ENCODE measurements around the gene RTCA.
"Not testable (repeated sequence)": the region's sequence is repeated elsewhere in the genome, so short reads cannot be mapped to it uniquely, and the experiment has no call there.

The RTCA gene

GRCh38 chr1:100265931-100266740, at the start of gene RTCA:
Gene RTCA (plus strand): TSS chr1:100266216. CDS start chr1:100266376, 160 bp downstream.
- DNase-seq: peak; percentile 89

GRCh38 chr1:100217834-100218233, 48.2 kb upstream of the RTCA start:
- DNase-seq: no peak

- no peak for DNase-seq
Measured at GRCh38 chr1:100219457-100219856, 46.6 kb upstream of the RTCA start.

DNA sequence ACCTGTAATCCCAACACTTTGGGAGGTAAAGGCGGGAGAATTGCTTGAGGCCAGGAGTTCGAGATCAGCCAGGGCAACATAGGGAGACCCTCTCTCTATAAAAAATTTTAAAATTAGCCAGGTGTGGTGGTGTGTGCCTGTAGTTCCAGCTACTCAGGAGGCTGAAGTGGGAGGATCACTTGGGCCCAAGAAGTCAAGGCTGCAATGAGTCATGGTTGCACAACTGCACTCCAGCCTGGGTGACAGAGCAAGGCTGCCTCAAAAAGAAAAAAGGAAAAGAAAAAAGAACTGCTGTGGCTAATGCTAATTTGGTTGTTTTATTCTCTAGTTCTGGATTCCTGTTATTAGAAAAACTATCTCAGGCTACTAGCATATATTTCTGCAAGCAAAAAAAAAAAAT, 46.1 kb upstream of the RTCA start:
- DNase-seq: peak; percentile 7

DNA sequence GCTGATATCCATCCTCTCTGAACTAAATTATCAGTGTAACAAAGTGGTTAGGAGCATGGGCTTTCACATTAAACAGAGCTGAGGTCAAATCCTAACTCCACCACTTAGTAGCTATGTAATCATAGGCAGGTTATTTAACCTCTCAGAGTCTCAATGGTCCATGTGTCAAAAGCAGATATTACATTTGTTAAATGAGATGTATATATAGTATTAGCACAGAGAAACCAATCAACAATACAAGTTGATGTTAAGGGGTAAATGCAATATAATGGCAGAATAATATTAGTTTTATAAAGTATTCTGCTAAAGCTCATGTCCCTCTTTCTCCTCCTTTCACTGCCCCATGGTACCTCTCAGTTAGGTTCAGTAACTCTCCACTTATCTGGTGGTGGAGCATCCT, 43.6 kb upstream of the RTCA start:
- DNase-seq: no peak

- no peak for DNase-seq
Measured at GRCh38 chr1:100229681-100230443, 36.2 kb upstream of the RTCA start.

- no peak for DNase-seq
Measured at GRCh38 chr1:100230765-100231164, 35.3 kb upstream of the RTCA start.

DNA sequence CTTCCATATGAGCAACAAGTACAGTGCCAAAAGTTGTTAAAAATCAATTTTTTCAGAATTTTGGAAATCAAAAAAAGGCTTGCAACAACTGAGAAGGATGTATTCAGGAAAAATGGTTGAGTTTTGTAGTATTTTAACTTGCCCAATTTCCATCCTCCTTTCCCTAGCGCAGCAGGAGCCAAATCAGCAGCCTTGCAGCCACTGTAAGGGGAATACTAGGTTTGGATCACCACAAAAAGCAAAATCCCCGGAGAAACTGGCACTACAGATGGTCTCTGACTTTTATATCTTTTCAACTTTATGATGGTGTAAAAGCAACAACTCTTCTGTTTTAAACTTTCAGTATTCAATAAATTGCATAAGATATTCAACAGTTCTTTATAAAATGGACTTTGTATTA, 34.3 kb upstream of the RTCA start:
- no peak for DNase-seq

- no peak for DNase-seq
Measured at GRCh38 chr1:100232156-100232555, 33.9 kb upstream of the RTCA start.

DNA sequence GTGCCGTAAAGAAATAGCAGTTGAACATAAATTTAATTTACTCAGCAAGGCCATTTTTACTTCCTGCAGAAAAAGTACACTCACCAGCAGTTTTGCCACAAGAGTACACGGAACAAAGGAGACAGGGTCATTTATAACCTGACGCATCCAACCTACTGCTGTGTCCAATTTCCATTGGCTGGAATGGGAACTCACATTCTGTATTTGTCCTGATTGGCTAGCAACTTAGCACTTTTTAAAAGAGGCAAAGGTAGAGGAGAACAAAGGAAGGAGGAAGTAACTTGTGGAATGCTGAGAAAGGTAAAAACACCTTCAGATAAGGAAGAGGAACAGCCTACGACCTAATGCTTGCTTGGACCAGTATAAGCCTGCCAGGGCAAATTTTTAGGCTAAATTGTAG, 32.5 kb upstream of the RTCA start:
- DNase-seq: not testable (repeated sequence)

DNA sequence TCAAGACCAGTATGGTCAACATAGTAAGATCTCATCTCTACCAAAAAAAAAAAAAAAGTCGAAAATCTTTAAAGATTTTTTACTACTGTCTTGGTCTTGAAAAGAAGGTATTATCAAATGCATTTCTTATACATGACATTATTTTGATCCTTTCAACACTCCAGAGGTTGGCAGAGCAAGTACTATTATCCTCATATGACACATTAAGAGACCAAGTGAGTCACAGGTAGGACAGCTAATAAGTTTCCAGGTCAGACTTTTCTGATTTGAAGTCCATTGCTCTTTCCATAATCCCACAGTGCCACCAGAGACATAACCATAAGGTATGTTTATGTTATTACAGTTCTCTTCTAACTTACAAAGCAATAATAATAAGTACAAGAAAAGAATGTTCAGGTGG, 31.6 kb upstream of the RTCA start:
- DNase-seq: no peak

GRCh38 chr1:100237091-100237490, 28.9 kb upstream of the RTCA start:
- no peak for DNase-seq

DNA sequence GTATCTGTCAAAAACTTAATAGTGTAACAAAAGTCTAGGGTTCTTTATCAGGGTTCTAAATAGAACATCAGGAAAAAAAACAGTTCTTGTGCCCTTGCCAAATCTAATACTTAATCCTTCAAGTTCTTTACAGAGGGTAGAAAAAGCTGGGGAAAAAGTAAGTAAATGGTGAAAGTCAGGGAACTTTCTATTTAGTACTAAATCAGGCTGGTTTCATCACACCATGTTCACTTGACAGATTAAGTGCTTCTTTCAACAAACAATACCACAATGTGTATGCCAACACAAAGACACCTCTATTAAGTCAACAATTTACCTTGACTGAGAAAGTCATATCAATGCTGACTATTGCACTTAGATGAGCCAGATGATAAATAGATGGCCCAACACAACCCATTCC, 26.1 kb upstream of the RTCA start:
- DNase-seq: no peak

GRCh38 chr1:100240631-100241030, 25.4 kb upstream of the RTCA start:
- no peak for DNase-seq

GRCh38 chr1:100246738-100247137, 19.3 kb upstream of the RTCA start:
- DNase-seq: no peak

- DNase-seq: no peak
Measured at GRCh38 chr1:100249155-100249536, 16.9 kb upstream of the RTCA start.

GRCh38 chr1:100249537-100250257, 16.3 kb upstream of the RTCA start, which contains the start of gene DBT:
Gene DBT (minus strand): TSS chr1:100249834. CDS start chr1:100249820, 14 bp downstream.
- DNase-seq: peak; percentile 94

DNA sequence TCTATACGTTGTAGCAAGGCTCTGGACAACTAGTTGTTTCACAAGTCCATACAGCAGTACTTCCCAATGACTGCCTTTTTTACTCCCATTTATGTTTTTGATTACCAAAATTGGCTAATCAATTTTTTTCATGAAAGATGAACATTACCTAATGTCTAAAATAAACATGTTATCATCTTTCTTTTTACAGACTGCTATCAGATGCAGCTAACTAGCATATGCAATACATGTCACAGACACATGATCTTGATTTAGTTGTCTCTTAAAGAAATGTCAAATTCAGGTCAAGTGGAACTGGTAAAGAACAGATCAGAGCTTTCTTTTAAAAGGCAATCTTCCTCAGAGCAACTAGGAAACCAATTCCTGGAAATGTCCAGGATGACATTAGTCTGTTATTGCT, 15.8 kb upstream of the RTCA start:
- DNase-seq: no peak

DNA sequence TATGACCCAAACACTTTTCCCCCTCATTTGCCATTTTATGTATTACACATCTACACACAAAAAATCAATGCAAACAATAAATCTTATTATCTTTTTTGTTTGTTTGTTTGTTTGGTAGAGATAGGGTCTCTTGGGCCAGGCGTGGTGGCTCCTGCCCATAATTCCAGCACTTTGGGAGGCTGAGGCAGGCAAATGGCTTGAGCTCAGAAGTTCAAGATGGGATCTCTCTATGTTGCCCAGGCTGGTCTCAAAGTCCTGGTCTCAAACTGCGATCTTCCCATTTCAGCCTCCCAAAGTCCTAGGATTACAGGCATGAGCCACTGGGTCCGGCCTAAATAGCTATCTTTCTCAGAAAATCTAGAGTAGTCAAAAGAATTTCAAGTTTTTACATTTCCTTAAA, 15.2 kb upstream of the RTCA start:
- no peak for DNase-seq

DNA sequence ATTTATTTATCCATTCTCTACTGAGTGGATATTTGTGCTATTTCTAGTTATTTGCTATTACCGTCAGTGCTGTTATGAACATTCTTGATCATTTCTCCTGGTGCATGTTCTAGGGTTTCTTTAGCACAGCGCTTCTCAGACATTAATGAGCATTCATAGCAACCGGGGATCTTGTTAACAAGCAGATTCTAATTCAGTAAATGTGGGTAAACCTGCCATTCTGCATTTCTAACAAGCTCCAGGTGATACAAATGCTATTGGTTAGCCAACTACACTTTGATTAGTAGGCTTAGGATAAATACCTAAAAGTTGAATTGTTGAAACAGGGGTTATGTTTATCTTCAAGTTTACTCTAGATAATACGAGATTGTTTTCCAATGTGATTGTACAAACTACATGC, 13.1 kb upstream of the RTCA start:
- no peak for DNase-seq

DNA sequence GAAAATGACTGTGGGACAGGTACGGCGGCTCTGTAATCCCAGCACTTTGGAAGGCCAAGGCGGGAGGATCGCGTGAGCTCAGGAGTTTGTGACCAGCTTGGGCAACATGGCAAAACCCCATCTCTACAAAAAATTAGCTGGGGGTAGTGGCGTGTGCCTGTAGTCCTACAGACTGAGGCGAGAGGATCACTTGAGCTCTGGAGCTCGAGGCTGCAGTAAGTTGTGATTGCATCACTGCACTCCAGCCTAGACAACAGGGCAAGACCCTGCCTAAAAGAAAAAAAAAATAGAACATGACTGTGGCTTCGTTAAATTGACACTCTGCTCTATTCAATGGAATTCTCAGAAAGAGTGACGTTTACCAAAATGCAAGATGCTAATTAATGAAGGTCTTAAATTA, 12.5 kb upstream of the RTCA start:
- no peak for DNase-seq

- not testable (repeated sequence) for DNase-seq
Measured at GRCh38 chr1:100256273-100256672, 9.7 kb upstream of the RTCA start.

GRCh38 chr1:100258427-100258826, 7.6 kb upstream of the RTCA start:
- DNase-seq: not testable (repeated sequence)

GRCh38 chr1:100261686-100262085, 4.3 kb upstream of the RTCA start:
- DNase-seq: no peak
